Measurements from ENCODE around the gene UNC5CL. TPM values are rescaled to one million over a fixed set of nuclear protein-coding genes. Genes with fewer than 3 reads are reported as not detected.

The UNC5CL gene
- total RNA-seq, 1 experiment from 2014 or later, result 0.25 TPM

- DNase-seq (ENCODE audit: low spot score), result no peak
Measured at GRCh38 chr6:41064841-41065240, 25.8 kb upstream of the UNC5CL start.

GRCh38 chr6:41063884-41064285 lies 24.9 kb upstream of the UNC5CL start:
- DNase-seq (ENCODE audit: low spot score), result no peak

GRCh38 chr6:41062056-41062455 lies 23.0 kb upstream of the UNC5CL start:
- DNase-seq (ENCODE audit: low spot score), result no peak

- no peak for DNase-seq (ENCODE audit: low spot score)
Measured at GRCh38 chr6:41061196-41061726, 22.2 kb upstream of the UNC5CL start.

DNA sequence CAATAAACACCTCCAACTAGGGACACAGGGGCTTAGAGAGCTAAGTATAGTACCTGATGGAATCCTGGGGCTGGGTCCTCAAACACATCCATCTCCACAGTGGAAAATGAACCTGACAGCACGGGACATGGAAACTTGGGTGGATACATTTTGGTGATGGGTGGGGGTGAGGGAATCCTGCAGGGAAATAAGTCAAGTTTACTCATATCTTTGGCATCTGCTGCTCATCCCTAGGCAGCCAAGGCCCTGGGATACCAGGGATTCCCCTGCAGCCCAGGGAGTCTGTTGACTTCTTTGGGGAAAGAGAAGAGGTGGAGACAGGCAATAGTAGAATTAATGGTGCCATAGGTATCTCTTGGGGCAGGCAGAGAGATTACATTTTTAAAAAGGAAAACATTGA lies 20.5 kb upstream of the UNC5CL start:
- DNase-seq (ENCODE audit: low spot score), result no peak

DNA sequence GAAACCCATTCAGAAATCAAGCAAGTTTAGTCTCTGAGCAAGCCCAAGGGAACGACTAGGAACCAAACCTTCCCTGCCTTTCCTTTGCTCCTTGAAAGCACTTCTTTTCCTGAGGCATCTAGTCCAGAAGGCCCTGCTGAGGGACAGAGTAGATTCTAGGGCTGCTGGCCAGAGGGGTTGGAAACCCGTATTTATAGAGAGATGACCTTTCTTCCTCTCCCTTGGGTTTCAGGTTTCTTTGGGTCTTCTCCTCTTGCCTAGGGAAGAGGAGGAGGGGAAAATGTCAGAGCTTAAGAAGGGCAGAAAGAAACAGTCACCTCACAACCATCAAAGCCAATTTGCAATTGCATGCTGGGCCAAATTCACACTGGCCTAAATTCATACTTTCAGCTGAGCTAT lies 19.8 kb upstream of the UNC5CL start:
- no peak for DNase-seq (ENCODE audit: low spot score)

DNA sequence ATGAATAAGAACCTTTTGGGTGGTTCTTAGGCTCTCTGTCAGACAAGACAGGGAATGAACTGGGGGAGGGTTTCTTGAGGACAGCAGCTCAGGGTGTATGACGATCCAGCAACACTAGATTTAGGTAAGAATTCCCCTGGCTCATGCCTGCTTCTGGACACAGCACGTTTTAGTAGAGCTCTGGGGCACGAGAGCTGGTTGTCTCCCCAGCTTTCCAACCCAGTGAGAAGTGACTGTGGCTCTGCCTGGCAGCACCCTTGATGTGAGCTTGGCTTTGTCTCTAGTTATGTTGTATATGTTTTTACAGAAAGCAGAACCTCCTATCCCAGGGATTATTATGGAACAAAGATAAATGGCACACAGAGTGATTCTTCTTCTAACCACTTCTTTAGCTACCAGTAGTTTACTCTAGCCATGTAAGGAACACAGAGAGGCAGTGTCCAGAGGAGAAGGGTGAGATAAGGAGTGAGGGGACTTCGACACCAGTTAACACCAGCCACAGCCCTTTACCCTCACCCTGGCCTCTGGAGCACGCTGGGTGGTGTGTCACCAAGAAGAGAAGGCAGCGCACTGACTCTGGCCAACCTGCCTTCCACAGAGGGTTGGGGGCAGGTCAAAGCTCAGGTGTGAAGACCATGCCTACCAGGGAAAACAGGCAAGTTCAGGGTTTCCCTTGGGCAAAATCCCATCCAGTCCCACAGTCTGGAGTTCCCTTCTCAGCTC lies 17.9 kb upstream of the UNC5CL start:
- DNase-seq (ENCODE audit: low spot score), result no peak

DNA sequence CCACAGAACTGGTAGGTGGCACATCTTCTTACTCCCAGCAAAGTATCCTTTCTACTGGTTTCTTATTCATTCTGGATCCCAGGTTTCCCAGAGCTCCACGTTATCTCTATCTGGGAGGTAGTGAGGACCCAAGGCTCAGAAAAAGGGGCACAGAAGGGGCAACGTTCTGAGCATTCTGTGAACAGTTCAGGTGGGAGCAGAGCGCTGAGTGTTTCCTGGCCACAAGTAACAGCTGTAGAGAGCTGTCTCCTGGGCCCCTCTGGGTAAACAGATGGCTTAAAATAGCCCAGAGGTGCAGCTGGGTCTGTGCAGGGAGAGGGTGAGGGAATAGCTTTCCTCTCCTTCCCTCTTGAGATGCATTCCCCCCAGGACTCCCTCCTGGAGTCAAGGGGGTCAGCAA lies 16.1 kb upstream of the UNC5CL start:
- DNase-seq (ENCODE audit: low spot score), result no peak

DNA sequence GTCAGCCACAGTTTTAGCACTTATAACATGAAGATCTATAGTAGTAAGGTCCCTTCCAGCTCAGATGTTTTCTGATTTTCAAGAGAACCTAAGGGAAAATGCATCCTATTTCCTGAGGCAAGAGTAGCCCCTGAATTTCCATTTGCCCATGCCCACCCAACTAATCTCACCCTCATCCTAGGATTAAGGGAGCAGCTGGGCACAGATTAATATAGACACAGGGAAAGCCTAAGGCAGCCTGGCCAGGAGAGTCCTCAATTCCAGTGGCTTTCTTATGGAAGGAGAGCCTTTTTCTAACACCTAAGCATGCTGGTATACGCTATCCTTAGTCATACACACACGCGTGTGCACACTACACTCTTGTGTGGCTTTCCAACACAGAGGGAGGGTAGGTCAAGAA lies 15.5 kb upstream of the UNC5CL start:
- DNase-seq (ENCODE audit: low spot score), result no peak

- DNase-seq (ENCODE audit: low spot score), result no peak
Measured at GRCh38 chr6:41053041-41053440, 14.0 kb upstream of the UNC5CL start, which contains the start of gene APOBEC2. Gene APOBEC2, plus strand, starts transcription at chr6:41053202. Its CDS starts 146 bp downstream, at chr6:41053348.

GRCh38 chr6:41051873-41052272 lies 12.9 kb upstream of the UNC5CL start:
- DNase-seq (ENCODE audit: low spot score), result no peak

- no peak for DNase-seq (ENCODE audit: low spot score)
Measured at GRCh38 chr6:41050536-41050935, 11.5 kb upstream of the UNC5CL start.

DNA sequence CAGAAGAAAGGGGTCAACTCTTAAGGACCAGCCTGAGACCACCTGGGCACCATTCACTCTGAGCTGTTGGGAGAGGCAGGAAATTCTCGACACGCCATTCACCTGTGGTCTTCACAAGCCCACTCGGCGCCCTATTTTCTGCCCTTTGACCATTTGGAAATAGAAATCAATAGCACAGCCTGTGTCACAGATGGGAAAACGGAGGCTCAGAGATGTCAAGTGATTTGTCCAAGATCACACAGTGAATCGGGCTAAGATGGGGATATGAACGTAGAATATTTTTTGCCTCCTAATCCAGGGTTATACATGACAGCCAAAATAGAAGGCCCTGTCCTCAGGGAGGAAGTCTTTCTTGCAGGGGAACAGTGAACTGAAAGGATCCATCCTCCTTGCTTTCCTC lies 10.9 kb upstream of the UNC5CL start:
- DNase-seq (ENCODE audit: low spot score), result no peak

DNA sequence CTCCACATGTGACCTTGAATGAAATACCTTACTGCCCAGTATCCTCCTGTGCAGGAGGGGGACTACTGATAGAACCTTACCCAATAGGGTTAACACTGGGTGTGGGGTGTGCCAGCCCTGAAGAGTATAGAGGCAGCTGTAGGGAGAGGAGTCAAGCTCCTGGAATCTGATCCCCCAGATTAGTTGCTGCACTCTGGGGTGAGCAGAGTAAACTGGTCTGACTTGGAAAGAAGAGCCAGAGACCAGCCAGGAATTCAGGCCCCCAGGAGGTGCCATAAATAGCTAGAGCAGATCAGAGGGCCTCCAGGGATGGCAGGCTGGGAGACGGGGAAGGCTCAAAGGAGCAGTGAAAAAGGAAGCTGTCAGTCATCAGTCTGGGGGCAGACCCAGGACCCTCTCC lies 10.5 kb upstream of the UNC5CL start:
- no peak for DNase-seq (ENCODE audit: low spot score)

GRCh38 chr6:41047745-41048732 lies 9.0 kb upstream of the UNC5CL start:
- no peak for DNase-seq (ENCODE audit: low spot score)

DNA sequence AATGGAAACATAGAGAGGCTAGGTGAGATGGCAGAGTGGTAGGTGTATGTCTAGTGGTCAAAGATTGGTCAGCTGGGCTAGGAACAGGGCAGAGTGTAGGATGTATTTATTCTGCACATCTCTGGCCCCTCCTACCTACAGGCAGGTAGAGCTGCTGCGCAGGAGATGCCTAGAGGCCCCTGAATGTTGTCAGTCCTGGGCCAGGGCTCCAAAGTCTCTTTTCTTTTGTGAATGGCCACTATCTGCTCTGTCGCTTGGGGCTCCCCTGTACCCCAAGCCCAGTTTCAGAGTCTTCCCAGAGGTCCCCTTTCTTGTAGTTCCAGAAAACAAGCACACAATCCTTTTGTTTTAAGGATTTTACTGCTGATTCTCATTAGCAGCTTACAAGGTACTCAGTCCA lies 8.3 kb upstream of the UNC5CL start:
- no peak for DNase-seq (ENCODE audit: low spot score)

GRCh38 chr6:41046084-41046483 lies 7.1 kb upstream of the UNC5CL start:
- DNase-seq (ENCODE audit: low spot score), result no peak

GRCh38 chr6:41045664-41046063 lies 6.6 kb upstream of the UNC5CL start:
- DNase-seq (ENCODE audit: low spot score), result no peak

DNA sequence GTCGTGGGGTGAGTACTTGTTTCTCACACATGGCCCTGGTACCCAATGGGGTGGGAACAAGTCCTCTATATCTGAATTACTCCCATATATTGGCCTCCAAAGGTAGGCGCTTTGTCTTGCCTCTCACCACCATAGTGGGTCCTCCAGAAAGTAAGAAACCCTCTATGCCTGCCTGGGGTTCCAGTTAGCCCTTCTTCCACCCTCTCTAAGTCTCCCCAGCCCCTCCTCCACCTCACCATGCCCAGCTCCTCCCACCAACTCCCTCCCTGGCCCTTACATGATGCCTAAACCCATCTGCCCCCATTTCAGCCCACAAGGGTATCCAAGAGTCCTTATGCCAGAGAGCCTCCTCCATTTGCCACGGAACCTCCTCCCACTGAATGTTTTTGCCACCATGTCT lies 4.1 kb upstream of the UNC5CL start:
- DNase-seq (ENCODE audit: low spot score), result no peak

DNA sequence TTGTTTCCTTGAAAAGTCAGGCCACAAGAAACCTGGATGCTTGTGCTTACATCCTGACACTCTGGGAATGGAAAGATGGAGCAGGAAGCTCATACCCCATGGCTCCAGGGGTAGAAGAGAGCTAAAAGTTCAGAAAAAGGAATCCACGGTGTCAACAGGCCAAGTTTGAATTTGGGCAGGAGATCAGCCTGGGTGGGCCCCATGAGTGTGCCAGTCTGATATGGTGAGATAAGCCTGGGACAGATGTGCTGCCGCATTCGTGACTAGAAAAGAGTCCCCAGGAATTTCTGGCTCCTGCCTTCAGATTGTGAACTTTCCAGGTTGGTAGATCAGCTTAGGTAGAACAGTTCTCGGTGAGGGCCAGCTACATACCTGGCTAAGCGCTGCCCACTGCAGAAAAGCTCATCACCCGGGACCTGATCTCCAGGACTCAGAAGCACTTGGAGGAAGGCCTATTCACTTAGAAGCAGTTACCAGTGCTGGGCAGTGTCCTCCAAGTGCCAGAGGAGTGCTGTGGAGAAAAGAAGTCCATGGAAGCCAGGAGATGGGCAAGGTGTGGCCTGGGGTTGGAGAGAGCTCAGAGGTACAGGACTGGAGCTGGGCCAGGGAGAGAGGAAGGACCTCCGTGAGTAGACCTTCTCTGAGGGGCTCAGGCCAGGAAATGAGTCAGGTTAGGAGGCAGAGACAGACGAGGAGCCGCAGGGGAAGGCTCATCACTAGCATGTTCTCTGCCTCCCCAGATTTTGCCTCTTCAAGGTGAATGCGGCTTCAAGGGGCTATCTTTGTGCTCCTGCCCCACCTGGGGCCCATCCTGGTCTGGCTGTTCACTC lies 3.4 kb upstream of the UNC5CL start, which contains the start of gene TSPO2:
Gene TSPO2, plus strand, starts transcription at position 242 of the 830 bp plus-strand sequence. Its CDS starts 519 bp downstream, at position 761.
- no peak for DNase-seq (ENCODE audit: low spot score)

DNA sequence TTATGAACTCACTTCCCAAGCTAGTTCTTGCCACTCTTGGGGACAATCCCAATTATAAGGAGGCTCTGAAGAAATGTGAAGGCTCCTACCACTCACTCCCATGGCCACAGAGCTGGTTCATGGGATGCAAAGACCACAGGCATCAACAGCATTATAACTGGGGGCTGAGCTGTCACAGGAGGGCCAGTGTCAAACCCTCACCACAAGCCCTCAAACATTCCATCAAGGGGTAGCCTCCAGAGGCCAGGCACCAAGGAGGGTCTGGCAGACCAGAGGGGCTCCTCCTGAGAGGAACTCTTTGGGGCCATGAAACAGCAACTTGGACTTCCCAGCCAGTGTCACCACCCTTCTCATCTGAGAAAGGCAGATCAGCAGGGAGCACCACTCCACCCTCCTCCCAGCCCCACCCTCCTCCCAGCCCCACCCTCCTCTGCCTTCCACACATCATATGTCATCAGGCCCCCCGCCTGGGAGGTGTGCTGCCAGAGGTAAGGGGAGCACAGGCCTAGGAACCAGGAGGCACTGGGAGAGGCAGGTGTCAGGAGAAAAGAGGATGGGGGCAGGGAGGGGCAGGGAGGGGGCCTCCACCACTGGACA lies 2.0 kb upstream of the UNC5CL start:
- DNase-seq (ENCODE audit: low spot score), result no peak
